ENCODE measurements around the gene IL1RAPL2. TPM values are rescaled to one million over a fixed set of nuclear protein-coding genes. Genes with fewer than 3 reads are reported as not detected.

The IL1RAPL2 gene
- polyA plus RNA-seq, 2 of the 4 experiments (the other 2 are of a cell fraction) = not detected

- FAIRE-seq (no peak), DNase-seq (ENCODE audit: low read depth in 1 of 2, low spot score in 1 of 2) (no peak), ATAC-seq (no peak)
- ChIA-PET CTCF (no interaction called here), POLR2A (no interaction called here)
- WGBS (ENCODE audit: missing lambda C conversion rate) = 3% methylated on average over 2 of the region's 2 CpGs
- no peaks in the 10 kb centered on the region for H3K4me1 ChIP-seq
- H3K4me3 ChIP-seq = no peak overlapping the region
- TF ChIP-seq POLR2AphosphoS2 (conservative IDR thresholded peaks at IDR 0.05; ENCODE audit: low read length) (no peak), PBX3 (IDR thresholded peaks at IDR 0.05) (no peak), KDM1A (IDR thresholded peaks at IDR 0.05; ENCODE audit: low read depth) (no peak), JUNB (IDR thresholded peaks at IDR 0.05) (no peak), KDM5A (IDR thresholded peaks at IDR 0.05) (no peak), RCOR1 (IDR thresholded peaks at IDR 0.05; ENCODE audit: low read depth, low read length) (no peak), ATOH8 (CRISPR knock-in tag; IDR thresholded peaks at IDR 0.05; ENCODE audit: low read depth) (no peak), CBX8 (IDR thresholded peaks at IDR 0.05) (no peak), ZNF302 (CRISPR knock-in tag; IDR thresholded peaks at IDR 0.05) (no peak), HOXB5 (CRISPR knock-in tag; IDR thresholded peaks at IDR 0.05) (no peak), ZC3H11A (IDR thresholded peaks at IDR 0.05) (no peak), RFX5 (IDR thresholded peaks at IDR 0.05) (no peak)
- H3K27ac ChIP-seq = no peak overlapping the region
- no peak overlapping the region for H3K4me2 ChIP-seq
- no peaks in the 10 kb centered on the region for H3K9me3 ChIP-seq
These were observed 968.0 kb downstream of the IL1RAPL2 start for GRCh38 chrX:105533951-105534350.

- Histone ChIP-seq H3K27ac (no peak overlapping the region), H3K9me3 (no peaks in the 10 kb centered on the region), H3K4me3 (no peak overlapping the region), H3K4me2 (no peak overlapping the region), H3K4me1 (no peaks in the 10 kb centered on the region)
- CTCF ChIA-PET = no interaction called here
- TF ChIP-seq HOXB5 (CRISPR knock-in tag; IDR thresholded peaks at IDR 0.05) = no peak
- TF ChIP-seq ELK1 (IDR thresholded peaks at IDR 0.05; ENCODE audit: low read depth, low read length) = no peak
- no peak for TF ChIP-seq PBX3 (IDR thresholded peaks at IDR 0.05)
- no peak for TF ChIP-seq FOSL2 (IDR thresholded peaks at IDR 0.05)
- TF ChIP-seq FOSL2 (CRISPR knock-in tag; IDR thresholded peaks at IDR 0.05) = no peak
- TF ChIP-seq HES2 (IDR thresholded peaks at IDR 0.05) = no peak
- DNase-seq (ENCODE audit: low read depth in 1 of 2, low spot score in 1 of 2) = no peak
- ATAC-seq = no peak
- FAIRE-seq = no peak
- POLR2A ChIA-PET = no interaction called here
These were observed 977.3 kb downstream of the IL1RAPL2 start for GRCh38 chrX:105543283-105543682.

GRCh38 chrX:105550043-105550663 lies 984.2 kb downstream of the IL1RAPL2 start:
- H3K27ac ChIP-seq = no peak overlapping the region
- FAIRE-seq = no peak
- CTCF ChIA-PET = no interaction called here
- H3K9me3 ChIP-seq = no peaks in the 10 kb centered on the region
- no peak for DNase-seq (ENCODE audit: low read depth in 1 of 2, low spot score in 1 of 2)
- POLR2A ChIA-PET = no interaction called here
- H3K4me3 ChIP-seq = no peak overlapping the region
- no peak for ATAC-seq
- 10% methylated on average over 3 of the region's 3 CpGs for WGBS (ENCODE audit: missing lambda C conversion rate)
- H3K4me2 ChIP-seq = no peak overlapping the region
- H3K4me1 ChIP-seq = no peaks in the 10 kb centered on the region
- TF ChIP-seq KDM1A (IDR thresholded peaks at IDR 0.05; ENCODE audit: low read depth) (no peak), USF2 (IDR thresholded peaks at IDR 0.05) (no peak), HES2 (IDR thresholded peaks at IDR 0.05) (no peak), GATA3 (IDR thresholded peaks at IDR 0.05; ENCODE audit: borderline replicate concordance) (no peak), EP300 (IDR thresholded peaks at IDR 0.05) (no peak), JUNB (IDR thresholded peaks at IDR 0.05) (no peak), TP53 (CRISPR knock-in tag; IDR thresholded peaks at IDR 0.05) (no peak), E2F6 (IDR thresholded peaks at IDR 0.05; ENCODE audit: borderline replicate concordance, low read depth) (no peak), FOSL2 (IDR thresholded peaks at IDR 0.05) (no peak), FOSL2 (CRISPR knock-in tag; IDR thresholded peaks at IDR 0.05) (no peak), JUN (IDR thresholded peaks at IDR 0.05) (no peak), SMC3 (IDR thresholded peaks at IDR 0.05) (no peak), CBX2 (IDR thresholded peaks at IDR 0.05; ENCODE audit: borderline replicate concordance, low read depth) (no peak), CTCF (IDR thresholded peaks at IDR 0.05) (no peak)
